ENCODE measurements around the gene EEPD1. TPM values are rescaled to one million over a fixed set of nuclear protein-coding genes. Genes with fewer than 3 reads are reported as not detected.

EEPD1 gene
- total RNA-seq, 2 donors from 2014 or later: 21.9 to 30.1 TPM

GRCh38 chr7:36312064-36312914 lies 159.2 kb downstream of the EEPD1 start:
- Histone ChIP-seq H3K27ac (no peak overlapping the region), H3K4me1 (replicated peaks) (no peaks in the 10 kb centered on the region), H3K9me3 (no peaks in the 10 kb centered on the region), H3K27me3 (replicated peaks; ENCODE audit: insufficient read depth) (no peaks in the 10 kb centered on the region), H3K4me3 (no peak overlapping the region), H3K36me3 (no peaks in the 10 kb centered on the region)
- 52% methylated on average over 15 of the region's 15 CpGs for WGBS
- intact Hi-C loops (cut with DNase I): loop anchor here (10.0 kb wide), 2 partner anchors 397 to 607 kb away; no protein-coding TSS in a partner anchor
- peak in 3 of 4 experiments; percentile 24 to 69 (median 54) for TF ChIP-seq CTCF (IDR thresholded peaks at IDR 0.05)
- no peak for TF ChIP-seq POLR2AphosphoS5 (IDR thresholded peaks at IDR 0.05)
- no peak for TF ChIP-seq POLR2A (IDR thresholded peaks at IDR 0.05)
- DNase-seq (ENCODE audit: low spot score): peak; percentile 48

- 85% methylated on average over 18 of the region's 18 CpGs for WGBS
- Histone ChIP-seq H3K4me1 (replicated peaks) (no peaks in the 10 kb centered on the region), H3K36me3 (no peaks in the 10 kb centered on the region), H3K9me3 (no peaks in the 10 kb centered on the region), H3K27ac (no peak overlapping the region), H3K4me3 (no peak overlapping the region), H3K27me3 (replicated peaks; ENCODE audit: insufficient read depth) (no peaks in the 10 kb centered on the region)
- intact Hi-C loops (cut with DNase I): loop anchor here (10.0 kb wide), 2 partner anchors 398 to 608 kb away; no protein-coding TSS in a partner anchor
- no peak for DNase-seq (ENCODE audit: low spot score)
- no peak for TF ChIP-seq CTCF (IDR thresholded peaks at IDR 0.05)
- TF ChIP-seq POLR2A (IDR thresholded peaks at IDR 0.05): no peak
- TF ChIP-seq POLR2AphosphoS5 (IDR thresholded peaks at IDR 0.05): no peak
Measured at GRCh38 chr7:36312915-36313334, 159.9 kb downstream of the EEPD1 start.

DNA sequence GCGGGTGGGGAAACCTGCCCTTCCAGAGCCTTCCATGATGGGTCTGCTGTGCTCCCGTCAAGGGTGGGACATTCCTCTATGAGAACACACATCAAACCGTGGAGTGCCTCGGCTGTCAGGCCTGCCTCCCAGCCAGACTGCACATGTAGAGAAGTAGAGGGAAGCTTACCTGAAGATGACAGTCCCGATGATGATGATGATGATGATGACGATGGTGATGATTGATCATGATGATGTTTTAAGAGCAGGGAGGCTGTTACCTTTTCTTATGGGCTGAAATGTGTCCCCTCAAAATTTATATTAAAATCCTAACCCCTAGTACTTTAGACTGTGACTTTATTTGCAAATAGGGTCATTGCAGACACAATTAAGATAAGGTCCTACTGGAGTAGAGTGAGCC lies 160.6 kb downstream of the EEPD1 start:
- WGBS: 83% methylated on average over 6 of the region's 6 CpGs
- intact Hi-C loops (cut with DNase I): loop anchor here (10.0 kb wide), 2 partner anchors 399 to 609 kb away; no protein-coding TSS in a partner anchor
- Histone ChIP-seq H3K27ac (no peak overlapping the region), H3K27me3 (replicated peaks; ENCODE audit: insufficient read depth) (no peaks in the 10 kb centered on the region), H3K36me3 (no peaks in the 10 kb centered on the region), H3K4me1 (replicated peaks) (no peaks in the 10 kb centered on the region), H3K9me3 (no peaks in the 10 kb centered on the region), H3K4me3 (no peak overlapping the region)
- DNase-seq (ENCODE audit: low spot score): no peak
- TF ChIP-seq CTCF (IDR thresholded peaks at IDR 0.05): no peak
- TF ChIP-seq POLR2A (IDR thresholded peaks at IDR 0.05): no peak

GRCh38 chr7:36314491-36314890 lies 161.4 kb downstream of the EEPD1 start:
- TF ChIP-seq CTCF (IDR thresholded peaks at IDR 0.05) (no peak), POLR2AphosphoS5 (IDR thresholded peaks at IDR 0.05) (no peak), POLR2A (IDR thresholded peaks at IDR 0.05) (no peak)
- H3K4me1 ChIP-seq (replicated peaks): no peaks in the 10 kb centered on the region
- no peak for DNase-seq (ENCODE audit: low spot score)
- WGBS: 97% methylated on average over 2 of the region's 2 CpGs
- H3K27ac ChIP-seq: no peak overlapping the region
- no peak overlapping the region for H3K4me3 ChIP-seq
- intact Hi-C loops (cut with DNase I): loop anchor here (10.0 kb wide), 2 partner anchors 400 to 610 kb away; no protein-coding TSS in a partner anchor
- no peaks in the 10 kb centered on the region for H3K9me3 ChIP-seq
- no peaks in the 10 kb centered on the region for H3K36me3 ChIP-seq
- H3K27me3 ChIP-seq (replicated peaks; ENCODE audit: insufficient read depth): no peaks in the 10 kb centered on the region
